Heart left ventricle (tissue), 13 donors: Measurements from ENCODE around the gene ANXA4.

Experiments used
- CTCF ChIP-seq, 12 donors: fragments of 200-600 bp; sonication (generic) in 4 of 12; IDR thresholded peaks; one replicate each; pipeline versions ENCODE4 v1.5.0 to v1.8.0; 2018 to 2022; ENCODE audit warnings: antibody characterized with exemption in 12 of 12, mild to moderate bottlenecking in 5 of 12
- POLR2A ChIP-seq, 2 donors: fragments of 450-650 bp; IDR thresholded peaks; one replicate each; pipeline ENCODE4 v1.6.1; 2017; ENCODE audit warnings: antibody characterized with exemption in 2 of 2, mild to moderate bottlenecking in 2 of 2, moderate library complexity in 2 of 2
- donor health status: ischemic (EF 13 %, LVEDD 7.1; RV severe dilation, severe dysfunction).
- donor health status: DM: no; HTN: yes; CAD: no.
- donor health status: DM: no; HTN: no; CAD: no.
- donor health status: ischemic (EF 25% LVEDD 6.9; RV normal size, moderate dysfunction).
- donor health status: ischemic (EF 25% LVEDD 5.7; RV mildly dilated, moderate dysfunction).
- donor health status: ischemic (EF 35%, LVEDD 5.7; RV mildly dilated, moderate dysfunction).
- donor health status: nonischemic (EF 11% LVEDD 7.7; RV severe dilation, severe dysfunction).
- donor health status: DM: yes; HTN: yes; CAD: no.
- donor health status: PGD.
- donor health status: ischemic (EF 29% LVEDD 5.4; RV normal size, mild dysfunction).
- donor health status: nonischemic (EF 23%, LVEDD 6.1; RV moderate dilation, normal function).

DNA sequence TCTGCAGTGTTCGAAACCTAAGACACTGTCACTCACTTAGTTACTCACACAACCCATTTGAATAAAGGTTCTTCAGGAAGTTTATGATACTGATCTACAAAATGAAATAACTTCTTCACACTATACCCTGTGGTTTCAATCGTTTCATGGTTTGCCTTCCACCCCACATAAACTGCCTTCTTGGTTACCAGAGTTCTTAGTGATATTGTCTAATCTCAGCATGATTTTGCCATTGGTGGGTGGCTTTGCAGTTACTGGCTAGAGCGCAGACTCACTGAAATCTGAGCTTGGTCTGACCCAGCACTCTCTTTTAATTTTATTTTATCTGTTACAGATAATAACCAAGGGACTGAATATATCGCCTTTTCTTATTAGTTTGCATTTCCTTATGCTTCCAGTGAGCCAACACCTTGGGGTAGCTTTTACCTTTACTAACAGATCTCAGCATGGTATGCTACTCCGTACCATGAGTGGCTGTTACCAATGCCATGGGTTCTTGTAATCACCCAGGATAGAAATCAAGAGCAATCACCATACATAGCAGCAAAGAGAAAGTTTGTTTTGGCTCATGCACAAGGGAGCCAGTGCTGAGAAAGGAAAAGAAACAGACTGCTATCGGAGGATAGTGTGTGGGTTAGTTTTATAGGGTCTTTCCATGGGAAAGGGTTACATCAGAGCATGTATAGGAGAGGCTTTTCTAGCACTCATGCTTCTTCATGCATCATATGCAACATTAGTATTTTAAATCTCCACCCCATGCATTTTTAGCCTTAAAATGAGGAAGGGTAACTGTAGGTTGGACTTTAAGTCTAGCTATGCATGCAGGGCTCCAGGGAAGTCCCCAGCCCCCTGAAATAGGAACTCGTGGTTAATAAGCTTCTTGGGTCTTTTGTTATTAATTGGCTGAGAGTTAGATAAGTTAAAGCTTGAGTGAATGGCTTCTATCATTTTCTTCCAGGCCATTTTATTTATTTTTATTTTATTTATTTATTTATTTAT is 33.3 kb downstream of the ANXA4 start:
- TF ChIP-seq CTCF (IDR thresholded peaks at IDR 0.05) (no peak), POLR2A (IDR thresholded peaks at IDR 0.05) (no peak)
